Measurements from ENCODE around the gene ALX3. TPM values are rescaled to one million over a fixed set of nuclear protein-coding genes. Genes with fewer than 3 reads are reported as not detected.

The ALX3 gene
- total and polyA plus RNA-seq, 2 of the 4 experiments (the other 2 are of a cell fraction): not detected

DNA sequence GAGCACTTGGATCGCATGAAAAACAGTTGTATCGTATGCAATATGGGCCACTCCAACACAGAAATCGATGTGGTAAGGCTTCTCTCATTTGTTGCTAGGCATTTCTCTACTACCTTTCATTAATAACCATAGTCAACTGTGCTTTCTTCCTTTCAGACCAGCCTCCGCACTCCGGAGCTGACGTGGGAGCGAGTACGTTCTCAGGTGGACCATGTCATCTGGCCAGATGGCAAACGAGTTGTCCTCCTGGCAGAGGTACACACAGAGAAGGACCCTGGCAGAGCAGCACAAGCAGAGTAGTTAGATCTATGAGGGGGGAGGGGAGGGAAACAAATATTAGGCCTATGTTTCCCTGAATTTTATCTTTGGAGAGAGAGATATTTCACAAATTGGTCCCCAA is 52.1 kb downstream of the ALX3 start:
- 100% methylated on average over 3 of the region's 9 CpGs; no CpG with 5 or more reads in 1 of the 2 experiments for WGBS, 2 experiments (ENCODE audit: extremely low coverage in 2 of 2, insufficient read length in 1 of 2)
- H2BK20ac ChIP-seq (ENCODE audit: low read depth, low read length): no peak overlapping the region
- dilution Hi-C loops (cut with HindIII; ENCODE audit: low sequenced_read_pairs, unreplicated experiment): no loop called here

More for the DNA sequence above, 52.1 kb downstream of the ALX3 start:
- Histone ChIP-seq H3K18ac (ENCODE audit: low read depth, low read length) (no peak overlapping the region), H4K5ac (ENCODE audit: low read depth, low read length) (no peak overlapping the region), H3K4me2 (ENCODE audit: low read depth, low read length) (no peak overlapping the region), H3K56ac (ENCODE audit: extremely low read depth, insufficient read depth, low read length) (no peak overlapping the region), H2AK5ac (ENCODE audit: low read depth, low read length) (no peak overlapping the region), H4K8ac (ENCODE audit: low read depth in 2 of 2, low read length in 2 of 2) (no peak overlapping the region), H2AFZ (replicated peaks; ENCODE audit: low read length, poor library complexity) (no peak overlapping the region), H3K4me1 (ENCODE audit: control insufficient read depth, insufficient read depth, low read length) (no peaks in the 10 kb centered on the region), H3K4me3 (ENCODE audit: insufficient read depth, low read depth, low read length) (no peak overlapping the region), H3K27ac (ENCODE audit: insufficient read depth, low read length) (no peak overlapping the region), H3K4ac (ENCODE audit: low read depth, low read length) (no peak overlapping the region), H2BK15ac (ENCODE audit: low read depth, low read length) (no peak overlapping the region), H3K9ac (ENCODE audit: low read depth, low read length) (no peak overlapping the region), H3K23ac (ENCODE audit: low read depth, low read length) (no peak overlapping the region), H3K36me3 (ENCODE audit: control insufficient read depth, insufficient read depth, low read length) (peaks cover 63% of the 10 kb centered on the region), H4K91ac (ENCODE audit: insufficient read depth, low read depth, low read length) (no peak overlapping the region), H4K20me1 (ENCODE audit: insufficient read depth, low read length) (no peaks in the 10 kb centered on the region), H3K79me1 (ENCODE audit: low read depth in 1 of 2, low read length in 2 of 2) (peaks cover 4 to 5% of the 10 kb centered on the region in 2 experiments; a peak in 1 of 4 replicates), H3K27me3 (ENCODE audit: control insufficient read depth, insufficient read depth, low read length) (no peaks in the 10 kb centered on the region), H2AK9ac (replicated peaks; ENCODE audit: low read depth, low read length, poor library complexity) (no peak overlapping the region), H3K9me3 (ENCODE audit: control insufficient read depth, insufficient read depth, low read length) (no peaks in the 10 kb centered on the region), H2BK5ac (ENCODE audit: low read depth, low read length, poor library complexity, severe bottlenecking) (no peak overlapping the region), H3K14ac (replicated peaks; ENCODE audit: low read depth, low read length) (no peak overlapping the region), H2BK120ac (ENCODE audit: low read depth, low read length) (no peak overlapping the region), H3K9me1 (ENCODE audit: insufficient read depth, low read length) (0 out of 2 replicates have a peak, but pooled peaks cover 3% of the 10 kb centered on the region)
- TF ChIP-seq, protein P1, sequence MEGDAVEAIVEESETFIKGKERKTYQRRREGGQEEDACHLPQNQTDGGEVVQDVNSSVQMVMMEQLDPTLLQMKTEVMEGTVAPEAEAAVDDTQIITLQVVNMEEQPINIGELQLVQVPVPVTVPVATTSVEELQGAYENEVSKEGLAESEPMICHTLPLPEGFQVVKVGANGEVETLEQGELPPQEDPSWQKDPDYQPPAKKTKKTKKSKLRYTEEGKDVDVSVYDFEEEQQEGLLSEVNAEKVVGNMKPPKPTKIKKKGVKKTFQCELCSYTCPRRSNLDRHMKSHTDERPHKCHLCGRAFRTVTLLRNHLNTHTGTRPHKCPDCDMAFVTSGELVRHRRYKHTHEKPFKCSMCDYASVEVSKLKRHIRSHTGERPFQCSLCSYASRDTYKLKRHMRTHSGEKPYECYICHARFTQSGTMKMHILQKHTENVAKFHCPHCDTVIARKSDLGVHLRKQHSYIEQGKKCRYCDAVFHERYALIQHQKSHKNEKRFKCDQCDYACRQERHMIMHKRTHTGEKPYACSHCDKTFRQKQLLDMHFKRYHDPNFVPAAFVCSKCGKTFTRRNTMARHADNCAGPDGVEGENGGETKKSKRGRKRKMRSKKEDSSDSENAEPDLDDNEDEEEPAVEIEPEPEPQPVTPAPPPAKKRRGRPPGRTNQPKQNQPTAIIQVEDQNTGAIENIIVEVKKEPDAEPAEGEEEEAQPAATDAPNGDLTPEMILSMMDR (conservative IDR thresholded peaks at IDR 0.05; ENCODE audit: low read depth, low read length): no peak
- no peak for TF ChIP-seq NFE2L2 (IDR thresholded peaks at IDR 0.05; ENCODE audit: low read depth, low read length)
- TF ChIP-seq MAZ (IDR thresholded peaks at IDR 0.05; ENCODE audit: borderline replicate concordance, low read depth, low read length): no peak
- TF ChIP-seq SMC3 (IDR thresholded peaks at IDR 0.05; ENCODE audit: low read depth, low read length): no peak
- TF ChIP-seq FOS (IDR thresholded peaks at IDR 0.05; ENCODE audit: low read depth, low read length): no peak
- TF ChIP-seq POLR2A (IDR thresholded peaks at IDR 0.05; ENCODE audit: low read depth, low read length): no peak
- TF ChIP-seq, protein P2, sequence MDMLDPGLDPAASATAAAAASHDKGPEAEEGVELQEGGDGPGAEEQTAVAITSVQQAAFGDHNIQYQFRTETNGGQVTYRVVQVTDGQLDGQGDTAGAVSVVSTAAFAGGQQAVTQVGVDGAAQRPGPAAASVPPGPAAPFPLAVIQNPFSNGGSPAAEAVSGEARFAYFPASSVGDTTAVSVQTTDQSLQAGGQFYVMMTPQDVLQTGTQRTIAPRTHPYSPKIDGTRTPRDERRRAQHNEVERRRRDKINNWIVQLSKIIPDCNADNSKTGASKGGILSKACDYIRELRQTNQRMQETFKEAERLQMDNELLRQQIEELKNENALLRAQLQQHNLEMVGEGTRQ (IDR thresholded peaks at IDR 0.05; ENCODE audit: low read depth, low read length): no peak
- TF ChIP-seq RAD21 (IDR thresholded peaks at IDR 0.05; ENCODE audit: low read length): no peak
- no peak for TF ChIP-seq MXI1 (IDR thresholded peaks at IDR 0.05; ENCODE audit: borderline replicate concordance, low read depth, low read length)
- no peak for TF ChIP-seq CHD1 (IDR thresholded peaks at IDR 0.05; ENCODE audit: low read depth, low read length)
- TF ChIP-seq MAFK (IDR thresholded peaks at IDR 0.05; ENCODE audit: low read depth, low read length): no peak
- TF ChIP-seq, protein P3, sequence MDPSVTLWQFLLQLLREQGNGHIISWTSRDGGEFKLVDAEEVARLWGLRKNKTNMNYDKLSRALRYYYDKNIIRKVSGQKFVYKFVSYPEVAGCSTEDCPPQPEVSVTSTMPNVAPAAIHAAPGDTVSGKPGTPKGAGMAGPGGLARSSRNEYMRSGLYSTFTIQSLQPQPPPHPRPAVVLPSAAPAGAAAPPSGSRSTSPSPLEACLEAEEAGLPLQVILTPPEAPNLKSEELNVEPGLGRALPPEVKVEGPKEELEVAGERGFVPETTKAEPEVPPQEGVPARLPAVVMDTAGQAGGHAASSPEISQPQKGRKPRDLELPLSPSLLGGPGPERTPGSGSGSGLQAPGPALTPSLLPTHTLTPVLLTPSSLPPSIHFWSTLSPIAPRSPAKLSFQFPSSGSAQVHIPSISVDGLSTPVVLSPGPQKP (IDR thresholded peaks at IDR 0.05; ENCODE audit: borderline replicate concordance, low read depth, low read length): no peak
- TF ChIP-seq RCOR1 (IDR thresholded peaks at IDR 0.05; ENCODE audit: insufficient replicate concordance, low read length): no peak
- no peak for TF ChIP-seq CEBPB (IDR thresholded peaks at IDR 0.05; ENCODE audit: low read depth, low read length)
- TF ChIP-seq BHLHE40 (IDR thresholded peaks at IDR 0.05; ENCODE audit: low read depth, low read length): no peak
- no peak for TF ChIP-seq RFX5 (IDR thresholded peaks at IDR 0.05; ENCODE audit: low read depth, low read length)
- ATAC-seq (ENCODE audit: low read depth): no peak
- intact Hi-C loops (cut with micrococcal nuclease) (no loop called here), in situ Hi-C loops (cut with MboI; ENCODE audit: low sequenced_read_pairs) (no loop called here)
- no TSS peak for BruUV-seq (replicated peaks)
- ChIA-PET POLR2A (ENCODE audit: unreplicated experiment) (no interaction called here), CTCF (no interaction called here)
- DNase-seq: no peak
